Stimulated activated CD4-positive, alpha-beta T cell treated with anti-CD3 and anti-CD28 coated beads, TNF-alpha, amount 100 ng/mL, for 1 hour (primary cell): Measurements from ENCODE around the gene SLC38A8.

Experiments
- DNase-seq, 3 donors: peaks; one replicate each; pipeline ENCODE4 v3.0.0-alpha.2; 2020; ENCODE audit warnings: low read depth in 3 of 3, low spot score in 1 of 3

Gene SLC38A8

DNA sequence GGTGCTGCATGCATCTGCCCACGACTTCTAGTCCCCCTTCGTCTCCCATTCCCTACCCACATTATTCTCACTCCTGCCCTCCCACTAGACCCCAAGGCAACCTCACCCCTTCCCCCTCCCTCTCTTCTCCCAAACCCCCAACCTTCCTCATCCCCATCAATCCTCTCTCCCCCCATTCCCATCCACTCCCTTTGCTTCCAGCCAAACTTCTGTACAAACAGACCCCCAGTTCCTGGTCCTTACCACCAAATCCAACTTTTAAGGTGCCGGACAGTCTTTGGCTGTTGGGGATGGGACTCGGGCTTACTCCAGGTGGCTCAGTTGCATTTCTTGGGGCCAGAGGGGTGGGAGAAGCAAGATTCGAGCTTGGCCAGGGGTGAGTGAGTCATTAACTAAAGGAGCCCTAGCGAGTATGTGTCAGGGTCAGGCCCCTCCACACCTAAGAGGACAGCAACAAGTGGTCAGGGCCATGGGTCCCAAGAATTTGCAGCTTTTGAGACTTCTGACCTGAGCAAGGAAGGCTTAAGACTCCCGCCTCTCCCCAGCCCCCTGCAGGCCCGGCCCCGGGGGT, at the start of gene SLC38A8:
SLC38A8 (minus strand) TSS at position 488 of the 571 bp plus-strand sequence. CDS start 638 bp downstream, outside the sequence.
- no peak for DNase-seq

- DNase-seq = no peak
Measured at GRCh38 chr16:84091460-84091859, 48.9 kb upstream of the SLC38A8 start.

- DNase-seq = no peak
Measured at GRCh38 chr16:84090211-84090610, 47.6 kb upstream of the SLC38A8 start.

- no peak for DNase-seq
Measured at GRCh38 chr16:84088695-84089395, 46.2 kb upstream of the SLC38A8 start.

- DNase-seq = no peak
Measured at GRCh38 chr16:84087466-84088151, 45.0 kb upstream of the SLC38A8 start.

- no peak for DNase-seq
Measured at GRCh38 chr16:84087001-84087400, 44.4 kb upstream of the SLC38A8 start.

DNA sequence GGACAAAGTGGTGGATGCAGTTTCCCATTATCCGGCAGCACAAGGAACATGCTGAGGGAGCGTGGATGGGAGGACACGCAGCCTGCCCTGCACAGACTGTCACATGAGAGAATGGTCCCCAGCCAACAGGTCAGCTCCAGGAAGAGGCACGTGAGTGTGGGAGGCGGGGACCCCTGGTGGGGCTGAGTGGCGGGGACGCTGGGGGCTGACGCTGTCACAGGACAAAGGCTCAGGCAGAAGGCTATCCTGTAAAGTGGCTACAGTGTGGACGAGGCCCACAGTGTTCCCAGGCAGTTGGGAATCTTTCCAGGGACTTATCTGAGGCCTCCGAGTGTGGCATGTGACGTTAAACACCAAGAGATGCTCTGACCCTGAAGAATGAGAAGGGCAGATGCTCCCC, 43.7 kb upstream of the SLC38A8 start:
- no peak for DNase-seq

DNA sequence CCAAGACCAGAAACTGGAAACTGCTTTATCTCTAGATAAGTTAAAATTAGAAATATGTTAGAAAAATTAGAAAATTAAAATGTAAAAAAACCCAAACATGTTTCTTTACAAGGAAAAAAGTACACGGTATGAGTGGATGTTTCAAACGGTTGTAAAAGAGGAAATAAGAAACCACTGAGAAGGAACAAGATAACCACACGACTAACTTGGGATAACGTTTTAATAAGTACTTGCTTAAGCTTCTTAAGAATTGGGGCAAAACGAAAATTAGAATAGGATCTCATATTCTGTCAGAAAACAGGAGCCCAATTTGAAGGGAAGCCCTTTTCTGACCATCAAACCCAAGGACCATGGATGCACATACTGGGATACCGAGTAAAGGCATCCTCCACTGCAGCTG, 43.2 kb upstream of the SLC38A8 start:
- no peak for DNase-seq

GRCh38 chr16:84085271-84085667, 42.7 kb upstream of the SLC38A8 start:
- no peak for DNase-seq

GRCh38 chr16:84084570-84085270, 42.1 kb upstream of the SLC38A8 start:
- peak; percentile 18 to 34 (median 27) for DNase-seq

- DNase-seq = no peak
Measured at GRCh38 chr16:84082835-84083569, 40.4 kb upstream of the SLC38A8 start.

GRCh38 chr16:84082110-84082509, 39.5 kb upstream of the SLC38A8 start:
- DNase-seq = no peak

DNA sequence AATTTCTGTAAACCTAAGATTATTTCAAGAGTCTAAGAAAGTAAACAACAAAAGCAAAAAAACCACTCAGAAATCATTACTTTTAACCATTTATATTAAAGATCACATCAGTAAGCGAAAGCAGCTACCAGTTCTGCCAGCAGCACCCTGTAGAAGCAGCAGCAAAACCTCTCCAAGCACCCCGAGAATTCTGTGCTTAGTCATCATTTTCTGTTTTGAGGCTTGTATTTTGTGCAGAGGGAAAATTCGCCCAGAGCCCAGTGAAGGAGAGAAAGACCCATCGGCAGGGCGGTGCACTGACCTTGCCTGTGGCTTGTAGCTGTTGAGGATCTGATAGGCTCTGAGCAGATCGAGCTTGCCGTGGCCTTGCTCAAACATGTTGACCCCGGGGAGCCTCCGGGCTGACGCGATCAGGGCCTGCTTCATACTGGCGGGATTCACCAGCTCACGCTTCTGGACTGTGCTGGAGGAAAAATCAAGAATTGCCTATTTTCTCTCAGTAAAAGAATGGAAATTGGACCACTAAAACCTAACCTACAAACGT, 38.9 kb upstream of the SLC38A8 start:
- DNase-seq = no peak

DNA sequence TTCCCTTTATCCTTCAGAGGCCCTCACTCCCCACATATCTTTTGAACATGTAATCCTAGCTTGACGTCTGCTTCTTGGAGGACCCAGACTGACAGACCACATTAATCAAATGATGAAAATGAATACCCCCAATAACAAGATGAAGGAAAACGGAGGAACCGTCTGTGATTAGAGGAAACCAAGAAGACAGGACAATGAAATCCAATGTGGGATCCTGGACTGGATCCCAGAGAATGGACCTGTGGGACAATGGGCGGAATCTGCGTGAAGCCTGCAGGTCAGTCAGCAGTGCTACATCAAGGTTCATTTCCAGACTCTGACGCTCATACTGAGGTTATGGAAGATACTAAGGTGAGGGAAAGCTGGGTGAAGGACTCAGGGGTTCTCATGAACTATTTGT, 38.2 kb upstream of the SLC38A8 start:
- DNase-seq = no peak

DNA sequence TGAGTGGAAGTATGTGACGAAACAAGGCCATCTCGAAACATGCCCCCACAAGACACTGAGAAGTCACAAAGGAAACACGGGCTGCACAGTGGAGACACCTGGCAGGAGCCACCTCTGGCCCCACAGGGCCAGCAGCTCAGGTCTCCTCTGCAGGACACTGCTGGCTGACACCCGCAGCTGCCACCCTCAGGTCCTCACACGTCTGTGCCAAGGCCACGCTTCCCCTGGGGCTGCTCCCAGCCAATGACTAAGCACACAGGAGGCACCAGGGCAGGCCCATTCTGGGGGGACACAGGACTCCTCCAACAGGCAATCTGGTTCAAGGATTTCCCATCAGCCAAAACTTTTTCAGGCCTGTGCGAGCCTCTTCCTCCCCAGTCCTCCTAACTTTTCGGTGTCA, 37.8 kb upstream of the SLC38A8 start:
- no peak for DNase-seq

- no peak for DNase-seq
Measured at GRCh38 chr16:84079664-84080063, 37.1 kb upstream of the SLC38A8 start.

DNA sequence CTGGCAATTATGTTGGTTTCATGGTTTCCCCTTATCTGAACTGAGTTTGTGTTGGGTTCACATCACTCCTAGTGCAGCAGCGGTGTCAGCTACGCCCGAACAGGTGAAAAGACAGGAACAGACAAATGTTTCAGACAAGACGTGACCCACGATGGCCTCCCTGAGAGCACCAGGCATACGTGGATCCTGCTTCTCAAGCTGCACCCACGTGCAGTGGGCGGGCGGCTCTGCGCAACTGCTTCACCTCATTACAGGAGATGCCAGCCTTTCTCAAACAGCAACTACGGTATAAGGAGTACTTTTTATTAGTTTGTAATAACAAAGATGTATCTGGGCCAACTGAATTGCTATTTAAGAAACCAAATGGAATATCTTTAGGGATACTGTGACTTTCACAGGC, 32.8 kb upstream of the SLC38A8 start:
- no peak for DNase-seq

GRCh38 chr16:84074721-84075120, 32.1 kb upstream of the SLC38A8 start:
- no peak for DNase-seq

GRCh38 chr16:84072014-84072413, 29.4 kb upstream of the SLC38A8 start:
- no peak for DNase-seq

- no peak for DNase-seq
Measured at GRCh38 chr16:84071121-84071520, 28.5 kb upstream of the SLC38A8 start.

DNA sequence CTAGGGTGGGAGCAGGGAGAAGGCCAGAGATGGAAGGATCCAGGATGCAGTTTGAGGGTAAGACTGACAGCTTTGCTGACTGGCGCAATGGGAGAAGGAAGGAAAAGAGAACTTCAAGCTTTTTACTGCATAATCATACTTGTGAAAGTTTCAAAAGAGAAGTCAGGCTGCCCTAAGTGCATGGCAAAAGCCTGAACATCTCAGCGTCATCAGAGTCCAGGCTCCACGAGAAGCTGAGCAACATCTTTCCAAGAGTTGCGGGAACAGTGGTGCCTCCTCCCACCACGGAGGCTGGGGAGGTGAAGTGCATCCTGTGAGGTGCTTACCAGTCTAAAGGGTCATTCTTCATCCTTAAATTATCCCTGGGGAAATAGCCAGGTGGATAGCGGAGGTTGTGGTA, 26.9 kb upstream of the SLC38A8 start:
- DNase-seq = no peak
